Activated naive CD4-positive, alpha-beta T cell treated with anti-CD3 and anti-CD28 coated beads, Interleukin-2, amount 50 U/mL, for 24 hours (primary cell): Measurements from ENCODE around the gene TRIM7.
"Not testable (repeated sequence)": the region's sequence is repeated elsewhere in the genome, so short reads cannot be mapped to it uniquely, and the experiment has no call there.

ENCODE experiments used
- H3K27ac Mint-ChIP-seq: one replicate; pipeline ENCODE4 v1.8.0; 2021; ENCODE audit warnings: mild to moderate bottlenecking, mixed read lengths
- H3K27me3 Mint-ChIP-seq: one replicate; pipeline ENCODE4 v1.8.0; 2021; ENCODE audit warnings: mixed read lengths
- H3K36me3 Mint-ChIP-seq: one replicate; pipeline ENCODE4 v1.8.0; 2021; ENCODE audit warnings: mixed read lengths
- H3K4me1 Mint-ChIP-seq: one replicate; pipeline ENCODE4 v1.8.0; 2021; ENCODE audit warnings: mixed read lengths
- H3K4me3 Mint-ChIP-seq: one replicate; pipeline ENCODE4 v1.8.0; 2021; ENCODE audit warnings: mild to moderate bottlenecking, mixed read lengths
- H3K9me3 Mint-ChIP-seq: one replicate; pipeline ENCODE4 v1.8.0; 2021; ENCODE audit warnings: mixed read lengths

The TRIM7 gene

GRCh38 chr5:181146927-181147636 lies 57.9 kb downstream of the TRIM7 start, which contains the start of gene OR2V2:
OR2V2 (plus strand) TSS chr5:181147586; CDS start chr5:181154943, 7,357 bp downstream.
- H3K4me3 Mint-ChIP-seq, H3K27ac Mint-ChIP-seq, H3K4me1 Mint-ChIP-seq, H3K9me3 Mint-ChIP-seq, H3K36me3 Mint-ChIP-seq: not testable (repeated sequence)
- peaks cover 49% of the 10 kb centered on the region for H3K27me3 Mint-ChIP-seq

GRCh38 chr5:181145133-181145532 lies 59.9 kb downstream of the TRIM7 start:
- Mint-ChIP-seq H3K36me3 (no peaks in the 10 kb centered on the region), H3K27ac (no peak overlapping the region), H3K9me3 (peaks cover 8% of the 10 kb centered on the region), H3K27me3 (peaks cover 47% of the 10 kb centered on the region), H3K4me1 (no peaks in the 10 kb centered on the region), H3K4me3 (no peak overlapping the region)
